ENCODE data around the gene PRRG2. TPM values are rescaled to one million over a fixed set of nuclear protein-coding genes. Genes with fewer than 3 reads are reported as not detected.
A peak's percentile ranks its signal among the peaks of the same experiment; 100 is the strongest.

Gene PRRG2
- total RNA-seq, 1 donor from 2014 or later = not detected

DNA sequence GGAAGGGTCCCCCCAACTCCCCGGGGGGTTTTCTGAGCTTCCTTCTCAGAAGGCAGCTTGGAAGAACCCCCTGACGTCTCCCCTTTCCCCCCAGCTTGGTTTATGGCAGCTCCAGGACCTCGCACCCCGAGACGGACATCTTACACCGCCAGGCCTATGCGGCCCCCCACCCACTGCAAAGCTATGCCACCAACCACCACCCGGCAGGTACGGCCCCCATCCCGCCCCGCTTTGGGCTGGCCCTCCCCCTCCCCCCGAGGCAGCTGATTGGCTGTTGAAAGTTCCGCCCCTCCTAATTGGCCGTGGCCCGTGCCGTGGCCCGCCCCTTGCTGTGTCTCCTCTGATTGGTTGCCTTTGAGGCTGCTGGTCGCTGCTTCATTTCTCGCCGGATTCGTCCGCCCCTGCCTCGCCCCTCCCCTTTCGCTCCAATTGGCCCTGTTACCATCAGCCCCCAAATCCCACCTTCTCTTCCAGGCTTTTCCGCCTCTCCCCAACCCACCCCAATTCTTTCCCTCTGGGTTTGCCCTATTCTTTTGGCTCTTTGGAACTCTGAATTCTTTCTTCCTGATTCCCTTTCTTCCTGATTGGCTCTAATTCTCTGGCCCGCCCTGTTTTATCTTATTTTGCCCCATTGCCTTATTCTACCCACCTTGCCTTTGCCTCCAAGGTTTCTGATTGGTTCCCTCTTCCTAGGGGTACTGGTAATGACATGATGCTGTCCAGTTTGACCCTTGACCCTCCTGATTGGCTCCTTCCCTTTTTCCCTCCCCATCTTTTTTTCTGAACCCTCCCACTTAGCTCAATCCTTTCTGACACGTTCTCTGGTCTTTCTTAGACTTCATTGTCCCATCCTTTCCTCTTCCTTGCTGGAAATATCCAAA lies 12.4 kb downstream of the PRRG2 start:
- H3K4me3 ChIP-seq = peak overlapping the region; percentile 81 to 91
- TF ChIP-seq, protein P1, sequence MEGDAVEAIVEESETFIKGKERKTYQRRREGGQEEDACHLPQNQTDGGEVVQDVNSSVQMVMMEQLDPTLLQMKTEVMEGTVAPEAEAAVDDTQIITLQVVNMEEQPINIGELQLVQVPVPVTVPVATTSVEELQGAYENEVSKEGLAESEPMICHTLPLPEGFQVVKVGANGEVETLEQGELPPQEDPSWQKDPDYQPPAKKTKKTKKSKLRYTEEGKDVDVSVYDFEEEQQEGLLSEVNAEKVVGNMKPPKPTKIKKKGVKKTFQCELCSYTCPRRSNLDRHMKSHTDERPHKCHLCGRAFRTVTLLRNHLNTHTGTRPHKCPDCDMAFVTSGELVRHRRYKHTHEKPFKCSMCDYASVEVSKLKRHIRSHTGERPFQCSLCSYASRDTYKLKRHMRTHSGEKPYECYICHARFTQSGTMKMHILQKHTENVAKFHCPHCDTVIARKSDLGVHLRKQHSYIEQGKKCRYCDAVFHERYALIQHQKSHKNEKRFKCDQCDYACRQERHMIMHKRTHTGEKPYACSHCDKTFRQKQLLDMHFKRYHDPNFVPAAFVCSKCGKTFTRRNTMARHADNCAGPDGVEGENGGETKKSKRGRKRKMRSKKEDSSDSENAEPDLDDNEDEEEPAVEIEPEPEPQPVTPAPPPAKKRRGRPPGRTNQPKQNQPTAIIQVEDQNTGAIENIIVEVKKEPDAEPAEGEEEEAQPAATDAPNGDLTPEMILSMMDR (IDR thresholded peaks at IDR 0.05) = no peak
- H3K27ac ChIP-seq = peak overlapping the region; percentile 82 to 87
- DNase-seq (ENCODE audit: low spot score in 2 of 2) = peak; percentile 81 to 97
- intact Hi-C loops (cut with DNase I) = loop anchor here (1.0 to 5.0 kb wide), 4 partner anchors 47 to 274 kb away; partner anchors contain the start of genes AP2A1, DKKL1, PNKP and RRAS
- no peaks in the 10 kb centered on the region for H3K9me3 ChIP-seq
- H3K4me1 ChIP-seq = peaks cover 2 to 12% of the 10 kb centered on the region in 2 donors
- peaks cover 39 to 43% of the 10 kb centered on the region in 2 donors for H3K36me3 ChIP-seq
- H3K27me3 ChIP-seq = no peaks in the 10 kb centered on the region

- H3K27ac ChIP-seq = peak overlapping the region; percentile 82 to 87
- peaks cover 2 to 12% of the 10 kb centered on the region in 2 donors for H3K4me1 ChIP-seq
- peaks cover 44 to 50% of the 10 kb centered on the region in 2 donors for H3K36me3 ChIP-seq
Measured at GRCh38 chr19:49594157-49594992, 13.3 kb downstream of the PRRG2 start.

DNA sequence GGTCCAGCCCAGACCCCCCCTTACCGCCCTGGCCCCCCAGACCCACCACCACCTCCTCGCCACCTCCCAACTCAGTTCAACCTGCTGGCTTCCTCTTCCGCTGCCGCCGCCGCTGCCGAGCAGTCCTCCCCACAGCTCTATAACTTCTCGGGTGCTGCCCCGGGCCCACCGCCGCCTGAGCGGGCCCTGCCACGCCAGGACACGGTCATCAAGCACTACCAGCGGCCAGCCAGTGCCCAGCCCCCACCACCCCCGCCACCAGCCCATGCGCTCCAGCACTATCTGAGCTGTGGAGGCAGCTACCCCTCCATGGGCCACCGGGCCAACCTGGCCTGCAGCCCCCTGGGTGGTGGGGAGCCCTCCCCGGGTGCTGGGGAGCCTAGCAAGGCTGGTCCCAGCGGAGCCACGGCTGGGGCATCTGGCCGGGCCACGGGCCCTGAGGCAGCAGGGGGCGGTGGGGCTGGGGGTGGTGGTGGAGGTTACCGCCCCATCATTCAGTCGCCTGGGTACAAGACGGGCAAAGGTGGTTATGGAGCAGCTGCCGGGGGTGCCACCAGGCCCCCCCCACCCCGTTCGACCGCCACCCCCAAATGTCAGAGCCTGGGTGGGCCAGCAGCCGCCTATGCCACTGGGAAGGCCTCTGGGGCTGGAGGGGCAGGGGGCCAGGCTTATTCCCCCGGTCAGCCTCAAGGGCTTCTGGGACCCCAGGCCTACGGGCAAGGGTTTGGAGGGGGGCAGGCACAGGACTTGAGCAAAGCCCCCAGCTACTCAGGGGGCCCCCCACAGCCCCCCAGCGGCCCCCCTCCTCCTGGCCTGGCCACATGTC lies 14.1 kb downstream of the PRRG2 start:
- Histone ChIP-seq H3K4me1 (peaks cover 2 to 12% of the 10 kb centered on the region in 2 donors), H3K4me3 (no peak overlapping the region), H3K36me3 (peaks cover 52 to 59% of the 10 kb centered on the region in 2 donors), H3K27me3 (no peaks in the 10 kb centered on the region), H3K9me3 (no peaks in the 10 kb centered on the region), H3K27ac (no peak overlapping the region)
- TF ChIP-seq, protein P1 (IDR thresholded peaks at IDR 0.05) = no peak
- intact Hi-C loops (cut with DNase I) = loop anchor here (5.0 kb wide), 3 partner anchors 172 to 272 kb away; partner anchors contain the start of genes AP2A1, DKKL1, PNKP and TEAD2
- no peak for DNase-seq (ENCODE audit: low spot score in 2 of 2)

More at GRCh38 chr19:49594157-49594992, 13.3 kb downstream of the PRRG2 start:
- H3K4me3 ChIP-seq = peak overlapping the region; percentile 81 to 91
- DNase-seq (ENCODE audit: low spot score in 2 of 2) = no peak
- H3K9me3 ChIP-seq = no peaks in the 10 kb centered on the region
- intact Hi-C loops (cut with DNase I) = loop anchor here (5.0 kb wide), 3 partner anchors 173 to 273 kb away; partner anchors contain the start of genes AP2A1, DKKL1, PNKP and TEAD2
- TF ChIP-seq, protein P1 (IDR thresholded peaks at IDR 0.05) = no peak
- H3K27me3 ChIP-seq = no peaks in the 10 kb centered on the region

- Histone ChIP-seq H3K27ac (no peak overlapping the region), H3K36me3 (peaks cover 58 to 66% of the 10 kb centered on the region in 2 donors)
- intact Hi-C loops (cut with DNase I) = no loop called here
Measured at GRCh38 chr19:49595819-49596404, 14.8 kb downstream of the PRRG2 start.

More at GRCh38 chr19:49595819-49596404, 14.8 kb downstream of the PRRG2 start:
- TF ChIP-seq, protein P1 (IDR thresholded peaks at IDR 0.05) = no peak
- H3K27me3 ChIP-seq = no peaks in the 10 kb centered on the region
- H3K4me3 ChIP-seq = no peak overlapping the region
- H3K4me1 ChIP-seq = peaks cover 2 to 12% of the 10 kb centered on the region in 2 donors
- no peaks in the 10 kb centered on the region for H3K9me3 ChIP-seq
- no peak for DNase-seq (ENCODE audit: low spot score in 2 of 2)
